Measurements from ENCODE around the gene CCDC195. TPM values are rescaled to one million over a fixed set of nuclear protein-coding genes. Genes with fewer than 3 reads are reported as not detected.
"Not testable (repeated sequence)": the region's sequence is repeated elsewhere in the genome, so short reads cannot be mapped to it uniquely, and the experiment has no call there.

CCDC195 gene
- total RNA-seq, 4 donors from 2014 or later: not detected

DNA sequence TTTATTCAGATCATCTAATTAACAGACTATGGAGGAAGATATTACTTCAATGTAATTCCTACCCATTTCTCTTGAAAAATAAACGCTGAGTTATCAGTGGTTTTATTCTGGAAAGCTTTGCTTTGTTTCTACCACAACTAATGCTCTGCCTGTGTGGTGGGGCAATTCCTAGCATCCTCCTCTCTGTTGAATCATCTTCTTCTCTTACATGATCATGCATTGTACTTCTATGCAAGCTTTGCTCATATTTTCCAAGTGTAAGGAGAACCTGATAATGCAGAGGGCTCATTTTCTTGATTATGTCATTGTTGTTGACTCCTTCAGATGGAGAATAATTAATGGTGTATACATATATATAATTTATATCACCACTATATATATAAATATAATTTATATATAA, 46.7 kb downstream of the CCDC195 start:
- Histone ChIP-seq H3K4me1 (no peaks in the 10 kb centered on the region), H3K27me3 (no peaks in the 10 kb centered on the region), H3K36me3 (no peaks in the 10 kb centered on the region), H3K4me3 (no peak overlapping the region), H3K27ac (no peak overlapping the region), H3K9me3 (no peaks in the 10 kb centered on the region)
- WGBS, 2 donors: 82 to 96% methylated on average over 1 of the region's 1 CpG
- DNase-seq: no peak
- intact Hi-C loops (cut with DNase I): no loop called here
- TF ChIP-seq, protein P1, sequence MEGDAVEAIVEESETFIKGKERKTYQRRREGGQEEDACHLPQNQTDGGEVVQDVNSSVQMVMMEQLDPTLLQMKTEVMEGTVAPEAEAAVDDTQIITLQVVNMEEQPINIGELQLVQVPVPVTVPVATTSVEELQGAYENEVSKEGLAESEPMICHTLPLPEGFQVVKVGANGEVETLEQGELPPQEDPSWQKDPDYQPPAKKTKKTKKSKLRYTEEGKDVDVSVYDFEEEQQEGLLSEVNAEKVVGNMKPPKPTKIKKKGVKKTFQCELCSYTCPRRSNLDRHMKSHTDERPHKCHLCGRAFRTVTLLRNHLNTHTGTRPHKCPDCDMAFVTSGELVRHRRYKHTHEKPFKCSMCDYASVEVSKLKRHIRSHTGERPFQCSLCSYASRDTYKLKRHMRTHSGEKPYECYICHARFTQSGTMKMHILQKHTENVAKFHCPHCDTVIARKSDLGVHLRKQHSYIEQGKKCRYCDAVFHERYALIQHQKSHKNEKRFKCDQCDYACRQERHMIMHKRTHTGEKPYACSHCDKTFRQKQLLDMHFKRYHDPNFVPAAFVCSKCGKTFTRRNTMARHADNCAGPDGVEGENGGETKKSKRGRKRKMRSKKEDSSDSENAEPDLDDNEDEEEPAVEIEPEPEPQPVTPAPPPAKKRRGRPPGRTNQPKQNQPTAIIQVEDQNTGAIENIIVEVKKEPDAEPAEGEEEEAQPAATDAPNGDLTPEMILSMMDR (IDR thresholded peaks at IDR 0.05): no peak
- no peak for TF ChIP-seq POLR2A (IDR thresholded peaks at IDR 0.05)

DNA sequence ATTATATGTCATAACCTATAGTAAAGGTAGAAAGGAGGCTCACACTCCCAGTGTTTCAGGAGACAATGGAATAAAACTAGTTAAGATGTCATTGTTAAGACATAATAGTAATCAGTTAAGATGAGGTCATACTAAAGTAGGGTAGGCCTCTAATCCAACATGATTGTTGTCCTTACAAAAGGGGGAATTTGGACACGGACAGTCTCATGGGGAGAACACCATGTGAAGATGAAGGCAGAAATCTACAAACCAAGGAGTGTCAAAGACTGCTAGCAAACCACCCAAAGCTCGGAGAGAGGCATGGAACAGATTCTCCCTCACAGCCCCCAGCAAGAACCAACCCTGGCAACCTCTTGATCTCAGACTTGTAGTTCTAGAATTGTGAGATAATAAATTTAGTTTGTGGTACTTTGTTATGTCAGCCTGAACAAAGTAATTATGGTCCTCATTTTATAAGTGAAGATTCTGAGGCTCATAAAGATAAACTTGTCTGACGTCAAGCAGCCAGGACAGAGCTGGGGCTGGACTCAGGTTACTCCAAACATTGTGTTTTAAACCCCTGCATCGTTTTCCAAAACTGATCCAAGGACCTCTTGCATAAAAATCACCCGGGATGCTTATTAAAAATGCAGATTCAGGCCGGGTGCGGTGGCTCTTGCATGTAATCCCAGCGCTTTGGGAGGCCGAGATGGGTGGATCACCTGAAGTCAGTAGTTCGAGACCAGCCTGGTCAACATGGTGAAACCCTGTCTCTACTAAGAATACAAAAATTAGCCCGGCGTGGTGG, 47.8 kb downstream of the CCDC195 start:
- Histone ChIP-seq H3K36me3 (no peaks in the 10 kb centered on the region), H3K4me1 (no peaks in the 10 kb centered on the region), H3K4me3 (no peak overlapping the region), H3K9me3 (peaks cover 0 to 3% (median 0%) of the 10 kb centered on the region in 3 donors), H3K27me3 (no peaks in the 10 kb centered on the region), H3K27ac (no peak overlapping the region)
- DNase-seq: no peak
- intact Hi-C loops (cut with DNase I): no loop called here
- TF ChIP-seq, protein P1 (IDR thresholded peaks at IDR 0.05): no peak
- TF ChIP-seq POLR2A (IDR thresholded peaks at IDR 0.05): no peak
- 84 to 85% methylated on average over 12 of the region's 12 CpGs for WGBS, 2 donors

DNA sequence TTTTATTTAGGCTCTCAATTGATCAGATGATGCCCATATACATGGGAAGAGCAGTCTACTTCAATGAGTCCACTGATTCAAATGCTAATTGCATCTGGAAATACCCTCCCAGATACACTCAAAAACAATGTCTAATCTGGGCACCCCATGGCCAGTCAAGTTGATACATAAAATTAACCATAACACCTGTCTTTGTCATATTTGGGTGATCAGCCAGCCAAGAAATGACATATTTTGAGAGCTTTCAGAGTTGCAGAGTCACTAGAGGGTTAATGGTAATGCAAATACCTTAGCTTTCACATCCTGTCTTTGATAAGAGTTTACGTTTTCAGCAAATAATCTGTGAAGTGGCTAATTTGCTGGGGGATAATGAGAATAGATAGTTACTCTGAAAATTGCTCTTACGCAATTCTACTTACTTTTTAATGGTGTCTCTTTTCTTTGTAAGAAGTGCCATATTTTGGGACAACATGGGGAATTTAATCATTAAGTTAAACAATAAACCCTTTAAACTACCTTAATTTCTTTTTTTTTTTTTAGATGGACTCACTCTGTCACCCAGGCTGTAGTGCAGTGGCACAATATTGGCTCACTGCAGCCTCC, 49.1 kb downstream of the CCDC195 start:
- peaks cover 0 to 12% (median 7%) of the 10 kb centered on the region in 3 donors for H3K9me3 ChIP-seq
- no peak for DNase-seq
- TF ChIP-seq, protein P1 (IDR thresholded peaks at IDR 0.05): no peak
- TF ChIP-seq POLR2A (IDR thresholded peaks at IDR 0.05): no peak
- no peaks in the 10 kb centered on the region for H3K4me1 ChIP-seq
- no peaks in the 10 kb centered on the region for H3K27me3 ChIP-seq
- WGBS, 2 donors: 59 to 65% methylated on average over 2 of the region's 2 CpGs
- no peak overlapping the region for H3K27ac ChIP-seq
- no peak overlapping the region for H3K4me3 ChIP-seq
- intact Hi-C loops (cut with DNase I): no loop called here
- H3K36me3 ChIP-seq: no peaks in the 10 kb centered on the region

DNA sequence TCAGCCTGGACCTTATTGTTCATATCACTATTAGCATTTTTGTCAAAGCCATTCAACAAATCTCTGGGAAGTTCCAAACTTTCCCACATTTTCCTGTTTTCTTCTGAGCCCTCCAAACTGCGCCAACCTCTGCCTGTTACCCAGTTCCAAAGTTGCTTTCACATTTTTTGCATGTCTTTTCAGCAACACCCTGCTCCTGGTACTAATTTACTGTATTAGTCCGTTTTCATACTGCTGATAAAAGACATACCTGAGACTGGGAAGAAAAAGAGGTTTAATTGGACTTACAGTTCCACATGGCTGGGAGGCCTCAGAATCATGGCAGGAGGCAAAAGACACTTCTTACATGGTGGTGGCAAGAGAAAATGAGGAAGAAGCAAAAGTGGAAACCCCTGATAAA, 52.8 kb downstream of the CCDC195 start:
- DNase-seq; intact Hi-C loops (cut with DNase I); H3K36me3 ChIP-seq; H3K4me1 ChIP-seq; H3K4me3 ChIP-seq; H3K27ac ChIP-seq; H3K27me3 ChIP-seq: not testable (repeated sequence)
- peaks cover 0 to 12% (median 7%) of the 10 kb centered on the region in 3 donors for H3K9me3 ChIP-seq
- 88 to 90% methylated on average over 1 to 2 of the region's 2 CpGs for WGBS, 2 donors

DNA sequence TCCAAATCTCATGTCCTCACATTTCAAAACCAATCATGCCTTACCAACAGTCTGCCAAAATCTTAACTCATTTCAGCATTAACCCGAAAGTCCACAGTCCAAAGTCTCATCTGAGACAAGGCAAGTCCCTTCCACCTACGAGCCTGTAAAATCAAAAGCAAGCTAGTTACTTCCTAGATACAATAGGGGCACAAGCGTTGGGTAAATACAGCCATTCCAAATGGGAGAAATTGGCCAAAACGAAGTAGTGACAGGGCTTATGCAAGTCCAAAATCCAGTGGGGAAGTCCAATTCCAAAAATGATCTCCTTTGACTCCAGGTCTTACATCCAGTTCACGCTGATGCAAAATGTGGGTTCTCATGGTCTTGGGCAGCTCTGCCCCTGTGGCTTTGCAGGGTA, 54.5 kb downstream of the CCDC195 start:
- intact Hi-C loops (cut with DNase I); H3K27ac ChIP-seq; H3K27me3 ChIP-seq; H3K4me3 ChIP-seq; DNase-seq; H3K4me1 ChIP-seq; H3K36me3 ChIP-seq: not testable (repeated sequence)
- peaks cover 0 to 12% (median 7%) of the 10 kb centered on the region in 3 donors for H3K9me3 ChIP-seq
- WGBS, 2 donors: 76 to 83% methylated on average over 5 of the region's 5 CpGs

DNA sequence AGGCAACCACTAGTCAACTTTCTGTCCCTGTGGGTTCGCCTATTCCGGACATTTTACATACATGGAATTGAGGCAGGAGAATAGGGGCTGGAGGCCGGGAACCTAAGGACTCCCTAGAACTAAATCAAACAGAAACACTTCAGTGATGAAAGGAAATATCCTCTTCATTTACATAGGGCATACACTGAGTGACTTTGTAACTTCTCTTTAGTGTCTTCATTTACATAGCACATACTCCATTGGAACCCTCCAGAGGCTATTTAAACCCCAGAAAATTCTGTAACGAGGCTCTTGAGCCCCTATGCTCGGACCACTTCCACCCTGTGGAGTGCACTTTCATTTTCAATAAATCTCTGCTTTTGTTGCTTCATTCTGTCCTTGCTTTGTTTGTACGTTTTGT, 56.5 kb downstream of the CCDC195 start:
- intact Hi-C loops (cut with DNase I): no loop called here
- H3K9me3 ChIP-seq: peaks cover 0 to 12% (median 7%) of the 10 kb centered on the region in 3 donors
- 78 to 82% methylated on average over 6 of the region's 6 CpGs for WGBS, 2 donors

More for the DNA sequence above, 56.5 kb downstream of the CCDC195 start:
- Histone ChIP-seq H3K27me3 (no peaks in the 10 kb centered on the region), H3K27ac (no peak overlapping the region), H3K4me1 (no peaks in the 10 kb centered on the region), H3K4me3 (no peak overlapping the region), H3K36me3 (no peaks in the 10 kb centered on the region)
- no peak for TF ChIP-seq POLR2A (IDR thresholded peaks at IDR 0.05)
- TF ChIP-seq, protein P1 (IDR thresholded peaks at IDR 0.05): no peak
- DNase-seq: no peak
